IMR-90 (cell line): ENCODE data around the gene ZFAND6. TPM values are rescaled to one million over a fixed set of nuclear protein-coding genes. Genes with fewer than 3 reads are reported as not detected.

Experiments used
- ATAC-seq: fragments of 200-7000 bp; cut with Tn5 transposase; 2 replicates; pipeline ENCODE4 v1.9.1; 2020; ENCODE audit warnings: low read depth, mild to moderate bottlenecking, moderate library complexity
- BruUV-seq: library from RNA; stranded (reverse); fragments of 400-500 nt; replicated peaks from 2 replicates; lab custom pipeline; 2021; lab: Mats Ljungman, UMichigan
- CTCF ChIA-PET: fragments of 300-600 bp; formaldehyde crosslinking; extraction: SDS; loops from one replicate; lab custom pipeline; 2021; ENCODE audit warnings: antibody characterized with exemption; lab: Yijun Ruan, JAX
- POLR2A ChIA-PET: fragments of 300-600 bp; sonication (Branson Sonifier 250); formaldehyde crosslinking; loops from one replicate; lab custom pipeline; 2022; ENCODE audit warnings: antibody characterized with exemption; ENCODE audit not compliant: unreplicated experiment; lab: Charles Lee
- DNase-seq: peaks from one replicate; pipeline ENCODE4 v3.0.0; 2013
- H2AFZ ChIP-seq: replicated peaks from 2 replicates; pipeline ENCODE3; 2013; ENCODE audit warnings: low read length, mild to moderate bottlenecking; ENCODE audit not compliant: poor library complexity
- H2AK5ac ChIP-seq: 2 replicates; pipeline ENCODE4 v1.6.1; 2013; ENCODE audit warnings: low read depth, low read length, inconsistent platforms
- H2AK9ac ChIP-seq: replicated peaks from 2 replicates; pipeline ENCODE3; 2013; ENCODE audit warnings: mild to moderate bottlenecking, low read depth, low read length, moderate library complexity; ENCODE audit not compliant: poor library complexity
- H2BK120ac ChIP-seq: 2 replicates; pipeline ENCODE4 v1.6.1; 2013; ENCODE audit warnings: low read depth, low read length, inconsistent platforms
- H2BK15ac ChIP-seq: 3 replicates; pipeline ENCODE4 v1.6.1; 2013; ENCODE audit warnings: low read depth, low read length, inconsistent platforms
- H2BK20ac ChIP-seq: 2 replicates; pipeline ENCODE4 v1.6.1; 2013; ENCODE audit warnings: low read depth, mild to moderate bottlenecking, inconsistent platforms, low read length, moderate library complexity
- H2BK5ac ChIP-seq: 2 replicates; pipeline ENCODE4 v1.6.1; 2013; ENCODE audit warnings: mild to moderate bottlenecking, low read depth, low read length, inconsistent platforms; ENCODE audit not compliant: poor library complexity, severe bottlenecking
- H3K14ac ChIP-seq: replicated peaks from 2 replicates; pipeline ENCODE4 v1.6.1; 2013; ENCODE audit warnings: low read depth, low read length, inconsistent platforms
- H3K18ac ChIP-seq: 2 replicates; pipeline ENCODE4 v1.6.1; 2013; ENCODE audit warnings: low read depth, low read length, control low read depth
- H3K23ac ChIP-seq: 2 replicates; pipeline ENCODE4 v1.6.1; 2013; ENCODE audit warnings: low read depth, low read length, inconsistent platforms
- H3K27ac ChIP-seq: 2 replicates; pipeline ENCODE4 v1.5.1; 2013; ENCODE audit warnings: mild to moderate bottlenecking, control low read depth, low read length; ENCODE audit not compliant: insufficient read depth
- H3K27me3 ChIP-seq: 2 replicates; pipeline ENCODE4 v1.6.1; 2013; ENCODE audit warnings: low read length; ENCODE audit not compliant: control insufficient read depth, insufficient read depth
- H3K36me3 ChIP-seq: 2 replicates; pipeline ENCODE4 v1.6.1; 2013; ENCODE audit warnings: low read length, mixed read lengths; ENCODE audit not compliant: control insufficient read depth, insufficient read depth
- H3K4ac ChIP-seq: 2 replicates; pipeline ENCODE4 v1.6.1; 2013; ENCODE audit warnings: low read depth, low read length, inconsistent platforms
- H3K4me1 ChIP-seq: 2 replicates; pipeline ENCODE4 v1.6.1; 2013; ENCODE audit warnings: low read length, mixed read lengths; ENCODE audit not compliant: control insufficient read depth, insufficient read depth
- H3K4me2 ChIP-seq: 2 replicates; pipeline ENCODE4 v1.6.1; 2013; ENCODE audit warnings: low read depth, mild to moderate bottlenecking, control low read depth, low read length, moderate library complexity
- H3K4me3 ChIP-seq: 2 replicates; pipeline ENCODE4 v1.5.1; 2013; ENCODE audit warnings: low read depth, mild to moderate bottlenecking, control low read depth, low read length, moderate library complexity; ENCODE audit not compliant: insufficient read depth
- H3K56ac ChIP-seq: 2 replicates; pipeline ENCODE4 v1.6.1; 2013; ENCODE audit warnings: low read length, inconsistent platforms; ENCODE audit not compliant: insufficient read depth; ENCODE audit errors: extremely low read depth
- H3K79me1 ChIP-seq, 2 experiments: 2 replicates each; pipeline ENCODE4 v1.6.1; 2013; ENCODE audit warnings: low read length in 2 of 2, inconsistent platforms in 1 of 2, low read depth in 1 of 2
- H3K9ac ChIP-seq: 2 replicates; pipeline ENCODE4 v1.6.1; 2013; ENCODE audit warnings: low read depth, low read length, control low read depth
- H3K9me1 ChIP-seq: 2 replicates; pipeline ENCODE4 v1.6.1; 2013; ENCODE audit warnings: low read length, inconsistent platforms; ENCODE audit not compliant: insufficient read depth
- H3K9me3 ChIP-seq: 2 replicates; pipeline ENCODE4 v1.6.1; 2013; ENCODE audit warnings: low read length; ENCODE audit not compliant: control insufficient read depth, insufficient read depth
- H4K20me1 ChIP-seq: 2 replicates; pipeline ENCODE4 v1.6.1; 2013; ENCODE audit warnings: low read length, inconsistent platforms; ENCODE audit not compliant: insufficient read depth
- H4K5ac ChIP-seq: 2 replicates; pipeline ENCODE4 v1.6.1; 2013; ENCODE audit warnings: mild to moderate bottlenecking, low read depth, low read length, control low read depth
- H4K8ac ChIP-seq, 2 experiments: 2 replicates each; pipeline ENCODE4 v1.6.1; 2013; ENCODE audit warnings: low read depth in 2 of 2, low read length in 2 of 2, control low read depth in 1 of 2, inconsistent platforms in 1 of 2
- H4K91ac ChIP-seq: 2 replicates; pipeline ENCODE4 v1.6.1; 2013; ENCODE audit warnings: low read depth, low read length, inconsistent platforms; ENCODE audit not compliant: insufficient read depth
- CEBPB ChIP-seq: IDR thresholded peaks from 2 replicates; pipeline ENCODE4 v1.6.1; 2012; ENCODE audit warnings: low read depth, low read length, improper control_type of control experiment
- FOS ChIP-seq: fragments of 150-350 bp; IDR thresholded peaks from 2 replicates; pipeline ENCODE4 v1.6.1; 2016; ENCODE audit warnings: low read depth, low read length
- MAZ ChIP-seq: IDR thresholded peaks from 2 replicates; pipeline ENCODE4 v1.6.1; 2012; ENCODE audit warnings: low read depth, mild to moderate bottlenecking, low read length, improper control_type of control experiment, moderate library complexity, borderline replicate concordance
- MXI1 ChIP-seq: IDR thresholded peaks from 2 replicates; pipeline ENCODE4 v1.6.1; 2012; ENCODE audit warnings: low read depth, mild to moderate bottlenecking, low read length, moderate library complexity, borderline replicate concordance
- NFE2L2 ChIP-seq: fragments of 150-350 bp; IDR thresholded peaks from 2 replicates; pipeline ENCODE4 v1.6.1; 2016; ENCODE audit warnings: low read depth, mild to moderate bottlenecking, low read length
- RFX5 ChIP-seq: IDR thresholded peaks from 2 replicates; pipeline ENCODE4 v1.8.0; 2012; ENCODE audit warnings: low read depth, mild to moderate bottlenecking, low read length, moderate library complexity
- WGBS, 2 experiments: methylation state at CpG; one replicate each; pipeline versions ENCODE4 v1.1.5 to v1.1.7; 2013; ENCODE audit warnings: missing lambda C conversion rate in 2 of 2; ENCODE audit not compliant: insufficient read length in 1 of 2; ENCODE audit errors: extremely low coverage in 2 of 2; 5-methylcytosine and 5-hydroxymethylcytosine counted together
- dilution Hi-C: fragments of 300-500 bp; cut with HindIII; formaldehyde crosslinking; loops from one replicate; pipeline ENCODE4 v1.14.3; 2018; ENCODE audit warnings: low sequenced_read_pairs; ENCODE audit not compliant: unreplicated experiment
- in situ Hi-C: fragments of 300-500 bp; cut with MboI; formaldehyde crosslinking; loops from 3 replicates; pipeline ENCODE4 v1.14.3; 2019; ENCODE audit warnings: low sequenced_read_pairs, inconsistent platforms, mixed read lengths
- intact Hi-C: fragments of 100-400 bp; cut with micrococcal nuclease; formaldehyde crosslinking; loops from 2 replicates; pipeline ENCODE4 v1.10.0; 2022
- polyA plus RNA-seq, 3 experiments: library from polyadenylated mRNA; depleted of rRNA; stranded (reverse); fragments of >200 nt; gene quantifications; 2 replicates each; pipeline ENCODE4 v1.2.3, GENCODE V29; 2012; ENCODE audit warnings: low replicate concordance in 1 of 3
- total RNA-seq: library from RNA; depleted of rRNA; stranded (reverse); fragments of >200 nt; gene quantifications from 2 replicates; pipeline ENCODE4 v1.2.3, GENCODE V29; 2012

ZFAND6 gene
- total and polyA plus RNA-seq, 2 of the 4 experiments (the other 2 are of a cell fraction): 77.5 to 96.4 TPM

DNA sequence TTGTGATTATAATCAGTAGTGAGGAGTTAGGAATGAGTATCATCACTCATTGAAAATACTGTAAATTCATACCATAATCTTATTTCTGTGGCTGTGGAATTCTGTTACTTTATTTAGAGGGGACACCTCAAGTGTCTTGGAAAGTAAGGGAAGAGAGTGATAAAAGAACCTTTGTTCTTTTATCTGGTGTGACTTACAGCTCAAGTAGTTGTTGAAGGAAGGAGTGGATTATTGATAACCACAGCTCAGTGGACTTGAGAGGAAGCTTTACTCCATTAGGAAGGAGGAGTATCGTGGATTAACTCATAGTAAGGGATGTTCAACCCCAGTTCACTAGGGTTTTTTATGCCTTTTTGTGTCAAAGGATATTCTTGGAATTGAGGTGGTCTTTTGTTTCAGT is 61.2 kb downstream of the ZFAND6 start:
- WGBS, 2 experiments: no CpG with 5 or more reads among the region's 1 CpG
- dilution Hi-C loops: no loop called here
- POLR2A ChIA-PET: no interaction called here

More for the DNA sequence above, 61.2 kb downstream of the ZFAND6 start:
- ATAC-seq (no peak), DNase-seq (no peak)
- no peak overlapping the region for H4K8ac ChIP-seq
- TF ChIP-seq MAZ (no peak), RFX5 (no peak), CEBPB (no peak), NFE2L2 (no peak), FOS (no peak), MXI1 (no peak)
- intact Hi-C loops (no loop called here), in situ Hi-C loops (no loop called here)
- no peak overlapping the region for H3K4me3 ChIP-seq
- H3K14ac ChIP-seq: 0 out of 2 replicates have a peak overlapping the region, but pooled peaks have one; percentile 15
- peaks cover 2% of the 10 kb centered on the region; the same call in 1 of the 2 replicates for H3K9me1 ChIP-seq
- no peak overlapping the region for H2AFZ ChIP-seq
- H4K91ac ChIP-seq: no peak overlapping the region
- H4K20me1 ChIP-seq: peaks cover 3% of the 10 kb centered on the region; the same call in 1 of the 2 replicates
- H3K4me2 ChIP-seq: no peak overlapping the region
- no peak overlapping the region for H3K9ac ChIP-seq
- H3K18ac ChIP-seq: no peak overlapping the region
- no peaks in the 10 kb centered on the region for H3K27me3 ChIP-seq
- no peak overlapping the region for H3K4ac ChIP-seq
- H3K27ac ChIP-seq: no peak overlapping the region
- H2AK5ac ChIP-seq: no peak overlapping the region
- H2BK120ac ChIP-seq: no peak overlapping the region
- no peaks in the 10 kb centered on the region for H3K4me1 ChIP-seq
- H3K9me3 ChIP-seq: no peaks in the 10 kb centered on the region
- H3K56ac ChIP-seq: no peak overlapping the region
- no peak overlapping the region for H3K23ac ChIP-seq
- H3K36me3 ChIP-seq: peaks cover 7% of the 10 kb centered on the region
- no peak overlapping the region for H2AK9ac ChIP-seq
- H4K5ac ChIP-seq: no peak overlapping the region
- no TSS peak for BruUV-seq
- no peak overlapping the region for H2BK15ac ChIP-seq
- no peak overlapping the region for H2BK5ac ChIP-seq
- CTCF ChIA-PET: no interaction called here
- peaks cover 21 to 40% of the 10 kb centered on the region in 2 experiments for H3K79me1 ChIP-seq
- no peak overlapping the region for H2BK20ac ChIP-seq
